ENCODE data around the gene CPN1. TPM values are rescaled to one million over a fixed set of nuclear protein-coding genes. Genes with fewer than 3 reads are reported as not detected.

CPN1 gene
- total and polyA plus RNA-seq, 10 of the 15 experiments (the other 5 are each of a cell fraction or from before 2014, with no cell fraction given), result 0.03 to 0.10 TPM; not detected in 8

GRCh38 chr10:100129424-100129823 lies 47.8 kb upstream of the CPN1 start:
- Histone ChIP-seq H3K36me3 (ENCODE audit: control insufficient read depth in 2 of 2, insufficient read depth in 2 of 2, low read length in 1 of 2) (no peaks in the 10 kb centered on the region), H3K9me3 (replicated peaks; ENCODE audit: control insufficient read depth, insufficient read depth, low read length) (no peaks in the 10 kb centered on the region; the same call in 2 of the 3 replicates), H3K79me2 (ENCODE audit: control insufficient read depth, insufficient read depth, low read length) (no peaks in the 10 kb centered on the region), H3K4me3 (no peak overlapping the region), H4K20me1 (ENCODE audit: control insufficient read depth, insufficient read depth) (no peaks in the 10 kb centered on the region), H2AFZ (ENCODE audit: control insufficient read depth, low read depth, low read length) (no peak overlapping the region), H3K27me3 (replicated peaks in 1 of 2; ENCODE audit: control insufficient read depth in 2 of 2, insufficient read depth in 2 of 2, low read length in 1 of 2) (no peaks in the 10 kb centered on the region), H3K9ac (ENCODE audit: control insufficient read depth, insufficient read depth, low read length) (no peak overlapping the region), H3K4me1 (ENCODE audit: control insufficient read depth, insufficient read depth, low read length) (no peaks in the 10 kb centered on the region), H3K4me2 (ENCODE audit: control insufficient read depth, insufficient read depth) (no peak overlapping the region), H3K27ac (ENCODE audit: control insufficient read depth, insufficient read depth) (no peak overlapping the region)
- in situ Hi-C loops (cut with MboI), result no loop called here
- TF ChIP-seq ZNF622 (IDR thresholded peaks at IDR 0.05), result no peak
- TF ChIP-seq TCF7 (IDR thresholded peaks at IDR 0.05; ENCODE audit: borderline replicate concordance), result no peak
- no peak for TF ChIP-seq ZNF24 (IDR thresholded peaks at IDR 0.05)
- no peak for TF ChIP-seq SMAD5 (IDR thresholded peaks at IDR 0.05; ENCODE audit: low read depth)
- no peak for TF ChIP-seq BRCA1 (IDR thresholded peaks at IDR 0.05; ENCODE audit: low read depth, low read length)
- TF ChIP-seq CHD2 (IDR thresholded peaks at IDR 0.05; ENCODE audit: borderline replicate concordance, low read depth, low read length), result no peak
- no peak for TF ChIP-seq ZZZ3 (IDR thresholded peaks at IDR 0.05; ENCODE audit: control insufficient read depth, insufficient read length, low read depth)
- no peak for TF ChIP-seq IKZF2 (IDR thresholded peaks at IDR 0.05)
- no peak for TF ChIP-seq HDAC6 (IDR thresholded peaks at IDR 0.05; ENCODE audit: unreplicated experiment)
- TF ChIP-seq POU2F2 (IDR thresholded peaks at IDR 0.05; ENCODE audit: borderline replicate concordance, low read depth, low read length), result no peak
- 55% methylated on average over 9 of the region's 9 CpGs for WGBS (ENCODE audit: insufficient coverage, insufficient replicate concordance, low lambda C conversion rate, missing lambda C conversion rate)
- ChIA-PET CTCF (interaction anchor here (0.5 to 2.0 kb wide), 4 partner anchors 33 to 284 kb away, joined by 3 to 6 read pairs (median 4); no protein-coding TSS in a partner anchor), POLR2A (no interaction called here), SMC1A (ENCODE audit: uncharacterized antibody, unreplicated experiment) (interaction anchor here (0.6 to 1.2 kb wide), 2 partner anchors 10 to 18 kb away, joined by 3 to 5 read pairs; no protein-coding TSS in a partner anchor), RAD21 (ENCODE audit: unreplicated experiment) (no interaction called here)
- no TSS peak for BruUV-seq (replicated peaks)
- FAIRE-seq (no peak), ATAC-seq (no peak), DNase-seq (ENCODE audit: low read depth, low spot score) (no peak)
- intact Hi-C loops (cut with micrococcal nuclease; ENCODE audit: unreplicated experiment), result no loop called here

- no TSS peak for BruUV-seq (replicated peaks)
- ATAC-seq (no peak), FAIRE-seq (no peak), DNase-seq (ENCODE audit: low read depth, low spot score) (no peak)
- ChIA-PET SMC1A (ENCODE audit: uncharacterized antibody, unreplicated experiment) (no interaction called here), POLR2A (no interaction called here), CTCF (interaction anchor here (0.5 to 2.0 kb wide), 3 partner anchors 176 to 284 kb away, joined by 3 to 6 read pairs (median 4); no protein-coding TSS in a partner anchor), RAD21 (ENCODE audit: unreplicated experiment) (interaction anchor here (0.7 kb wide), 1 partner anchor 97 kb away, joined by 3 read pairs; no protein-coding TSS in a partner anchor)
- H2AFZ ChIP-seq (ENCODE audit: control insufficient read depth, low read depth, low read length), result no peak overlapping the region
- no peak overlapping the region for H3K4me2 ChIP-seq (ENCODE audit: control insufficient read depth, insufficient read depth)
- H4K20me1 ChIP-seq (ENCODE audit: control insufficient read depth, insufficient read depth), result no peaks in the 10 kb centered on the region
- H3K27me3 ChIP-seq (replicated peaks in 1 of 2; ENCODE audit: control insufficient read depth in 2 of 2, insufficient read depth in 2 of 2, low read length in 1 of 2), result no peaks in the 10 kb centered on the region
- H3K9me3 ChIP-seq (replicated peaks; ENCODE audit: control insufficient read depth, insufficient read depth, low read length), result no peaks in the 10 kb centered on the region
- in situ Hi-C loops (cut with MboI), result no loop called here
- no peak for TF ChIP-seq STAT3 (IDR thresholded peaks at IDR 0.05; ENCODE audit: low read depth, low read length)
- TF ChIP-seq, protein P1, sequence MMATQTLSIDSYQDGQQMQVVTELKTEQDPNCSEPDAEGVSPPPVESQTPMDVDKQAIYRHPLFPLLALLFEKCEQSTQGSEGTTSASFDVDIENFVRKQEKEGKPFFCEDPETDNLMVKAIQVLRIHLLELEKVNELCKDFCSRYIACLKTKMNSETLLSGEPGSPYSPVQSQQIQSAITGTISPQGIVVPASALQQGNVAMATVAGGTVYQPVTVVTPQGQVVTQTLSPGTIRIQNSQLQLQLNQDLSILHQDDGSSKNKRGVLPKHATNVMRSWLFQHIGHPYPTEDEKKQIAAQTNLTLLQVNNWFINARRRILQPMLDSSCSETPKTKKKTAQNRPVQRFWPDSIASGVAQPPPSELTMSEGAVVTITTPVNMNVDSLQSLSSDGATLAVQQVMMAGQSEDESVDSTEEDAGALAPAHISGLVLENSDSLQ (IDR thresholded peaks at IDR 0.05), result no peak
- no peak overlapping the region for H3K4me3 ChIP-seq
- intact Hi-C loops (cut with micrococcal nuclease; ENCODE audit: unreplicated experiment), result no loop called here
- 58% methylated on average over 8 of the region's 8 CpGs for WGBS (ENCODE audit: insufficient coverage, insufficient replicate concordance, low lambda C conversion rate, missing lambda C conversion rate)
- H3K79me2 ChIP-seq (ENCODE audit: control insufficient read depth, insufficient read depth, low read length), result no peaks in the 10 kb centered on the region
- H3K9ac ChIP-seq (ENCODE audit: control insufficient read depth, insufficient read depth, low read length), result no peak overlapping the region
- no peaks in the 10 kb centered on the region for H3K4me1 ChIP-seq (ENCODE audit: control insufficient read depth, insufficient read depth, low read length)
- H3K27ac ChIP-seq (ENCODE audit: control insufficient read depth, insufficient read depth), result no peak overlapping the region
- H3K36me3 ChIP-seq (ENCODE audit: control insufficient read depth in 2 of 2, insufficient read depth in 2 of 2, low read length in 1 of 2), result no peaks in the 10 kb centered on the region
These were observed 47.3 kb upstream of the CPN1 start for GRCh38 chr10:100128951-100129350.

All from GM12878 (cell line).